WERI-Rb-1 (cell line): Measurements from ENCODE around the gene GRIN2A.

Source experiments
- DNase-seq: peaks from one replicate; pipeline ENCODE4 v3.0.0-alpha.2; 2020
- H3K27ac ChIP-seq: fragments of 250-450 bp; sonication (Bioruptor Pico); 2 replicates; pipeline ENCODE4 v1.5.1; 2020; ENCODE audit warnings: mild to moderate bottlenecking, moderate library complexity
- H3K27me3 ChIP-seq: fragments of 250-450 bp; sonication (Bioruptor Pico); 2 replicates; pipeline ENCODE4 v1.5.1; 2021; ENCODE audit warnings: mild to moderate bottlenecking, low read depth, moderate library complexity; ENCODE audit not compliant: insufficient read depth, severe bottlenecking
- H3K36me3 ChIP-seq: fragments of 250-450 bp; sonication (Bioruptor Pico); 2 replicates; pipeline ENCODE4 v1.5.1; 2020; ENCODE audit warnings: mild to moderate bottlenecking, moderate library complexity
- H3K4me3 ChIP-seq: 2 replicates; pipeline ENCODE4 v1.5.1; 2011; ENCODE audit warnings: low read depth, mild to moderate bottlenecking, control low read depth, low read length
- H3K9me3 ChIP-seq: fragments of 250-450 bp; sonication (Bioruptor Pico); 2 replicates; pipeline ENCODE4 v1.5.1; 2021; ENCODE audit warnings: mild to moderate bottlenecking, moderate library complexity; ENCODE audit not compliant: severe bottlenecking
- CTCF ChIP-seq: IDR thresholded peaks from 2 replicates; pipeline ENCODE4 v1.5.1; 2011; ENCODE audit warnings: low read depth, mild to moderate bottlenecking, control low read depth, inconsistent platforms, low read length

Gene GRIN2A

GRCh38 chr16:9813665-9814064, 368.6 kb downstream of the GRIN2A start:
- Histone ChIP-seq H3K9me3 (no peaks in the 10 kb centered on the region), H3K36me3 (no peaks in the 10 kb centered on the region), H3K27ac (no peak overlapping the region), H3K4me3 (no peak overlapping the region), H3K27me3 (no peaks in the 10 kb centered on the region)
- no peak for TF ChIP-seq CTCF
- no peak for DNase-seq

- Histone ChIP-seq H3K9me3 (no peaks in the 10 kb centered on the region), H3K36me3 (no peaks in the 10 kb centered on the region), H3K27me3 (no peaks in the 10 kb centered on the region), H3K4me3 (no peak overlapping the region), H3K27ac (no peak overlapping the region)
- DNase-seq: no peak
- TF ChIP-seq CTCF: no peak
These were observed 374.0 kb downstream of the GRIN2A start for GRCh38 chr16:9808210-9808609.

GRCh38 chr16:9807302-9807701, 374.9 kb downstream of the GRIN2A start:
- H3K27ac ChIP-seq: no peak overlapping the region
- H3K36me3 ChIP-seq: no peaks in the 10 kb centered on the region
- DNase-seq: no peak
- H3K4me3 ChIP-seq: no peak overlapping the region
- no peak for TF ChIP-seq CTCF
- no peaks in the 10 kb centered on the region for H3K9me3 ChIP-seq
- H3K27me3 ChIP-seq: no peaks in the 10 kb centered on the region

- no peak overlapping the region for H3K27ac ChIP-seq
- H3K9me3 ChIP-seq: peaks cover 2% of the 10 kb centered on the region
- no peak for TF ChIP-seq CTCF
- no peaks in the 10 kb centered on the region for H3K36me3 ChIP-seq
- H3K4me3 ChIP-seq: no peak overlapping the region
- H3K27me3 ChIP-seq: no peaks in the 10 kb centered on the region
- no peak for DNase-seq
These were observed 377.1 kb downstream of the GRIN2A start for GRCh38 chr16:9805109-9805508.

GRCh38 chr16:9802160-9802559, 380.1 kb downstream of the GRIN2A start:
- DNase-seq: no peak
- H3K27ac ChIP-seq: no peak overlapping the region
- H3K27me3 ChIP-seq: no peaks in the 10 kb centered on the region
- no peak overlapping the region for H3K4me3 ChIP-seq
- H3K36me3 ChIP-seq: no peaks in the 10 kb centered on the region
- peaks cover 2% of the 10 kb centered on the region for H3K9me3 ChIP-seq
- TF ChIP-seq CTCF: no peak

- Histone ChIP-seq H3K9me3 (peaks cover 2% of the 10 kb centered on the region), H3K27ac (no peak overlapping the region), H3K4me3 (no peak overlapping the region), H3K36me3 (no peaks in the 10 kb centered on the region), H3K27me3 (no peaks in the 10 kb centered on the region)
- TF ChIP-seq CTCF: no peak
- DNase-seq: no peak
These were observed 380.6 kb downstream of the GRIN2A start for GRCh38 chr16:9801651-9802050.
